K562 (cell line): Measurements from ENCODE around the gene ENG. TPM values are rescaled to one million over a fixed set of nuclear protein-coding genes. Genes with fewer than 3 reads are reported as not detected.

Experiments used
- C11orf30 ChIP-seq: fragments of 450-650 bp; IDR thresholded peaks from 2 replicates; pipeline ENCODE4 v1.6.1; 2016; ENCODE audit warnings: low read depth, mild to moderate bottlenecking
- CLOCK ChIP-seq: fragments of 250-450 bp; sonication (Bioruptor Pico); IDR thresholded peaks from 2 replicates; pipeline ENCODE4 v1.4.0; 2020; ENCODE audit warnings: mild to moderate bottlenecking, moderate library complexity, borderline replicate concordance
- ERF ChIP-seq: fragments of 450-650 bp; formaldehyde crosslinking; IDR thresholded peaks from 2 replicates; pipeline ENCODE4 v1.4.0; 2020; ENCODE audit warnings: mild to moderate bottlenecking, mixed read lengths
- ESRRB ChIP-seq: fragments of 250-450 bp; sonication (Bioruptor Pico); IDR thresholded peaks from 2 replicates; pipeline ENCODE4 v1.5.0; 2020; ENCODE audit warnings: mild to moderate bottlenecking, moderate library complexity, borderline replicate concordance
- FOS ChIP-seq: IDR thresholded peaks from 3 replicates; pipeline ENCODE4 v1.6.1; 2011; ENCODE audit not compliant: insufficient read length; ENCODE audit errors: extremely low read depth
- LEF1 ChIP-seq: fragments of 450-650 bp; IDR thresholded peaks from 2 replicates; pipeline ENCODE4 v1.6.1; 2016; ENCODE audit warnings: mild to moderate bottlenecking
- MAZ ChIP-seq, 2 experiments: fragments of 450-650 bp in 1 of 2; sonication (generic) in 1 of 2; formaldehyde crosslinking; IDR thresholded peaks in 1 of 2; conservative IDR thresholded peaks in 1 of 2; 2 replicates each; pipeline versions ENCODE4 v1.4.0 to v1.5.0; 2020; ENCODE audit warnings: mild to moderate bottlenecking in 1 of 2, missing genetic modification reagents in 1 of 2
- MTA1 ChIP-seq: fragments of 450-650 bp; IDR thresholded peaks from 2 replicates; pipeline ENCODE4 v1.6.1; 2017; ENCODE audit warnings: borderline replicate concordance
- NCOA2 ChIP-seq, 2 experiments: fragments of 450-650 bp; IDR thresholded peaks; 2 replicates each; pipeline ENCODE4 v1.6.1; 2018; ENCODE audit warnings: mild to moderate bottlenecking in 2 of 2, moderate library complexity in 1 of 2; ENCODE audit not compliant: partially characterized antibody in 2 of 2
- NONO ChIP-seq, 2 experiments: fragments of 200-400 bp in 1 of 2; fragments of 450-650 bp in 1 of 2; formaldehyde crosslinking in 1 of 2; IDR thresholded peaks; 2 replicates each; pipeline ENCODE4 v1.6.1; 2017; ENCODE audit warnings: low read depth in 2 of 2, mild to moderate bottlenecking in 2 of 2, moderate library complexity in 2 of 2, low read length in 1 of 2
- RB1 ChIP-seq: fragments of 450-650 bp; IDR thresholded peaks from 2 replicates; pipeline ENCODE4 v1.6.1; 2017; ENCODE audit warnings: low read depth, mild to moderate bottlenecking
- RBM17 ChIP-seq: fragments of 200-400 bp; formaldehyde crosslinking; IDR thresholded peaks from 2 replicates; pipeline ENCODE4 v1.6.1; 2017; ENCODE audit warnings: low read depth, mild to moderate bottlenecking, low read length, borderline replicate concordance
- RBM39 ChIP-seq: fragments of 200-400 bp; formaldehyde crosslinking; optimal IDR thresholded peaks from 2 replicates; pipeline ENCODE3; 2018; ENCODE audit warnings: low read depth, low read length
- SMARCA5 ChIP-seq: fragments of 450-650 bp; IDR thresholded peaks from 2 replicates; pipeline ENCODE4 v1.6.1; 2016
- TRIM28 ChIP-seq: fragments of 450-650 bp; IDR thresholded peaks from 2 replicates; pipeline ENCODE4 v1.6.1; 2017
- ZBTB33 ChIP-seq: sonication (generic); formaldehyde crosslinking; IDR thresholded peaks from 2 replicates; pipeline ENCODE4 v1.8.1; 2023; ENCODE audit warnings: mild to moderate bottlenecking, missing genetic modification reagents
- ZFP30 ChIP-seq: fragments of 250-450 bp; sonication (Bioruptor Pico); IDR thresholded peaks from 2 replicates; pipeline ENCODE4 v1.8.0; 2022; ENCODE audit warnings: moderate library complexity, mild to moderate bottlenecking, inconsistent platforms, borderline replicate concordance
- ZNF561 ChIP-seq: fragments of 450-650 bp; formaldehyde crosslinking; conservative IDR thresholded peaks from 2 replicates; pipeline ENCODE4 v1.4.0; 2020; ENCODE audit warnings: mild to moderate bottlenecking, moderate library complexity
- polyA plus RNA-seq, 8 experiments: library from polyadenylated mRNA; depleted of rRNA in 4 of 8; stranded (reverse) in 5 of 8; unstranded in 3 of 8; fragments of >200 nt; fragmentation: Nextera tagmentation in 2 of 8; fragmentation: Illumina TruSeq in 1 of 8; extraction: Ambion mirVana in 2 of 8; extraction: Trizol in 1 of 8; gene quantifications; 2 replicates each; pipeline versions ENCODE4 v1.2.1 to v1.2.3, GENCODE V29; 2011 to 2014; ENCODE audit warnings: inconsistent platforms in 1 of 8, missing spikeins in 1 of 8
- total RNA-seq, 7 experiments: library from RNA; depleted of rRNA in 6 of 7; stranded (reverse); fragments of >200 nt in 6 of 7; fragmentation: Illumina TruSeq in 2 of 7; extraction: Trizol in 2 of 7; gene quantifications; 2 replicates each; pipeline versions ENCODE4 v1.2.1 to v1.2.3, GENCODE V29; 2011 to 2021; ENCODE audit warnings: low replicate concordance in 1 of 7
- TF ChIP-seq, protein P1 (sequence below): sonication (generic); formaldehyde crosslinking; IDR thresholded peaks from 2 replicates; pipeline ENCODE4 v1.8.0; 2022; ENCODE audit warnings: mild to moderate bottlenecking, low read depth, missing genetic modification reagents
- TF ChIP-seq, protein P2 (sequence below): IDR thresholded peaks from 2 replicates; pipeline ENCODE4 v1.6.1; 2012; ENCODE audit warnings: low read depth, low read length, improper control_type of control experiment, borderline replicate concordance
- TF ChIP-seq, protein P3 (sequence below): sonication (generic); formaldehyde crosslinking; IDR thresholded peaks from 2 replicates; pipeline ENCODE4 v1.8.1; 2023; ENCODE audit warnings: mild to moderate bottlenecking, missing genetic modification reagents, moderate library complexity

Gene ENG
- total and polyA plus RNA-seq, 9 of the 15 experiments (the other 6 are each of a cell fraction or from before 2014, with no cell fraction given) = 0.04 to 0.40 (median 0.14) TPM; not detected in 1

- TF ChIP-seq ZBTB33 (no peak), FOS (no peak), CLOCK (CRISPR knock-in tag) (no peak), MTA1 (no peak), RBM17 (no peak), NCOA2 (IDR thresholded peaks at IDR 0.05; ENCODE audit: partially characterized antibody in 2 of 2) (no peak), ESRRB (no peak), RBM39 (no peak), LEF1 (no peak), ZFP30 (CRISPR knock-in tag) (no peak), MAZ (CRISPR knock-in tag; conservative IDR thresholded peaks at IDR 0.05 in 1 of 2, IDR thresholded peaks at IDR 0.05 in 1 of 2) (no peak), C11orf30 (no peak), NONO (IDR thresholded peaks at IDR 0.05; ENCODE audit: low read depth in 2 of 2, low read length in 1 of 2) (no peak), RB1 (no peak), SMARCA5 (peak; percentile 94), TRIM28 (no peak), ZNF561 (no peak), ERF (CRISPR knock-in tag) (no peak)
- TF ChIP-seq, protein P1, sequence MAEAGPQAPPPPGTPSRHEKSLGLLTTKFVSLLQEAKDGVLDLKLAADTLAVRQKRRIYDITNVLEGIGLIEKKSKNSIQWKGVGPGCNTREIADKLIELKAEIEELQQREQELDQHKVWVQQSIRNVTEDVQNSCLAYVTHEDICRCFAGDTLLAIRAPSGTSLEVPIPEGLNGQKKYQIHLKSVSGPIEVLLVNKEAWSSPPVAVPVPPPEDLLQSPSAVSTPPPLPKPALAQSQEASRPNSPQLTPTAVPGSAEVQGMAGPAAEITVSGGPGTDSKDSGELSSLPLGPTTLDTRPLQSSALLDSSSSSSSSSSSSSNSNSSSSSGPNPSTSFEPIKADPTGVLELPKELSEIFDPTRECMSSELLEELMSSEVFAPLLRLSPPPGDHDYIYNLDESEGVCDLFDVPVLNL (CRISPR knock-in tag) = no peak
- TF ChIP-seq, protein P2, sequence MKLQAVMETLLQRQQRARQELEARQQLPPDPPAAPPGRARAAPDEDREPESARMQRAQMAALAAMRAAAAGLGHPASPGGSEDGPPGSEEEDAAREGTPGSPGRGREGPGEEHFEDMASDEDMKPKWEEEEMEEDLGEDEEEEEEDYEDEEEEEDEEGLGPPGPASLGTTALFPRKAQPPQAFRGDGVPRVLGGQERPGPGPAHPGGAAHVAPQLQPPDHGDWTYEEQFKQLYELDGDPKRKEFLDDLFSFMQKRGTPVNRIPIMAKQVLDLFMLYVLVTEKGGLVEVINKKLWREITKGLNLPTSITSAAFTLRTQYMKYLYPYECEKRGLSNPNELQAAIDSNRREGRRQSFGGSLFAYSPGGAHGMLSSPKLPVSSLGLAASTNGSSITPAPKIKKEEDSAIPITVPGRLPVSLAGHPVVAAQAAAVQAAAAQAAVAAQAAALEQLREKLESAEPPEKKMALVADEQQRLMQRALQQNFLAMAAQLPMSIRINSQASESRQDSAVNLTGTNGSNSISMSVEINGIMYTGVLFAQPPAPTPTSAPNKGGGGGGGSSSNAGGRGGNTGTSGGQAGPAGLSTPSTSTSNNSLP = no peak
- TF ChIP-seq, protein P3, sequence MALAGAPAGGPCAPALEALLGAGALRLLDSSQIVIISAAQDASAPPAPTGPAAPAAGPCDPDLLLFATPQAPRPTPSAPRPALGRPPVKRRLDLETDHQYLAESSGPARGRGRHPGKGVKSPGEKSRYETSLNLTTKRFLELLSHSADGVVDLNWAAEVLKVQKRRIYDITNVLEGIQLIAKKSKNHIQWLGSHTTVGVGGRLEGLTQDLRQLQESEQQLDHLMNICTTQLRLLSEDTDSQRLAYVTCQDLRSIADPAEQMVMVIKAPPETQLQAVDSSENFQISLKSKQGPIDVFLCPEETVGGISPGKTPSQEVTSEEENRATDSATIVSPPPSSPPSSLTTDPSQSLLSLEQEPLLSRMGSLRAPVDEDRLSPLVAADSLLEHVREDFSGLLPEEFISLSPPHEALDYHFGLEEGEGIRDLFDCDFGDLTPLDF (CRISPR knock-in tag) = no peak
These were observed 6.3 kb upstream of the ENG start (continued) for GRCh38 chr9:127860779-127861178.
